ENCODE measurements around the gene BSPRY. TPM values are rescaled to one million over a fixed set of nuclear protein-coding genes. Genes with fewer than 3 reads are reported as not detected.
A peak's percentile ranks its signal among the peaks of the same experiment; 100 is the strongest.
"Not testable (repeated sequence)": the region's sequence is repeated elsewhere in the genome, so short reads cannot be mapped to it uniquely, and the experiment has no call there.

Gene BSPRY
- total RNA-seq, 1 donor from 2014 or later: 0.58 TPM

- Mint-ChIP-seq H3K9me3 (no peaks in the 10 kb centered on the region), H3K4me3 (no peak overlapping the region), H3K27ac (no peak overlapping the region), H3K4me1 (peaks cover 5% of the 10 kb centered on the region), H3K27me3 (ENCODE audit: insufficient read depth, low read depth) (peaks cover 2% of the 10 kb centered on the region), H3K36me3 (no peaks in the 10 kb centered on the region)
- no peaks in the 10 kb centered on the region for H4K20me1 ChIP-seq (ENCODE audit: low read depth)
- H3K27ac ChIP-seq: no peak overlapping the region
- no peaks in the 10 kb centered on the region for H3K27me3 ChIP-seq
- H3K36me3 ChIP-seq: no peaks in the 10 kb centered on the region
- H3K4me1 ChIP-seq: peaks cover 3% of the 10 kb centered on the region
- peaks cover 11% of the 10 kb centered on the region for H3F3A ChIP-seq (ENCODE audit: low read depth)
- H3K79me2 ChIP-seq (ENCODE audit: low read depth): no peaks in the 10 kb centered on the region
- H3K4me3 ChIP-seq: no peak overlapping the region
- no peak overlapping the region for H3K4me2 ChIP-seq
- no peak overlapping the region for H3K9ac ChIP-seq
- DNase-seq (ENCODE audit: low spot score): no peak
- H3K9me3 ChIP-seq (ENCODE audit: low read depth): no peaks in the 10 kb centered on the region
- no peak for TF ChIP-seq CTCF (IDR thresholded peaks at IDR 0.05)
- TF ChIP-seq EZH2 (IDR thresholded peaks at IDR 0.05): no peak
- TF ChIP-seq EZH2phosphoT487 (IDR thresholded peaks at IDR 0.05): no peak
- no peak overlapping the region for H2AFZ ChIP-seq (replicated peaks)
Measured at GRCh38 chr9:113380869-113381378, 31.6 kb downstream of the BSPRY start.

GRCh38 chr9:113381441-113381840 lies 32.1 kb downstream of the BSPRY start:
- not testable (repeated sequence) for DNase-seq (ENCODE audit: low spot score); H3K9me3 ChIP-seq (ENCODE audit: low read depth); H3K79me2 ChIP-seq (ENCODE audit: low read depth); H3K27ac ChIP-seq; H3K27ac Mint-ChIP-seq; H2AFZ ChIP-seq (replicated peaks); H3K4me1 Mint-ChIP-seq; H3K4me1 ChIP-seq; H3K36me3 Mint-ChIP-seq; H3K9me3 Mint-ChIP-seq; H3F3A ChIP-seq (ENCODE audit: low read depth); H4K20me1 ChIP-seq (ENCODE audit: low read depth); H3K27me3 ChIP-seq; H3K9ac ChIP-seq; H3K36me3 ChIP-seq; H3K4me3 Mint-ChIP-seq; H3K27me3 Mint-ChIP-seq (ENCODE audit: insufficient read depth, low read depth); H3K4me2 ChIP-seq; H3K4me3 ChIP-seq

GRCh38 chr9:113381909-113382411 lies 32.6 kb downstream of the BSPRY start:
- no peak for TF ChIP-seq EZH2phosphoT487 (IDR thresholded peaks at IDR 0.05)
- no peak for TF ChIP-seq EZH2 (IDR thresholded peaks at IDR 0.05)
- TF ChIP-seq CTCF (IDR thresholded peaks at IDR 0.05): no peak
- Mint-ChIP-seq H3K27me3 (ENCODE audit: insufficient read depth, low read depth) (peaks cover 5% of the 10 kb centered on the region), H3K36me3 (peaks cover 6% of the 10 kb centered on the region), H3K4me3 (no peak overlapping the region), H3K27ac (no peak overlapping the region), H3K4me1 (peaks cover 5% of the 10 kb centered on the region), H3K9me3 (no peaks in the 10 kb centered on the region)
- Histone ChIP-seq H3K27ac (no peak overlapping the region), H4K20me1 (ENCODE audit: low read depth) (no peaks in the 10 kb centered on the region), H3K36me3 (no peaks in the 10 kb centered on the region), H3K4me2 (no peak overlapping the region), H3K9me3 (ENCODE audit: low read depth) (no peaks in the 10 kb centered on the region), H2AFZ (replicated peaks) (no peak overlapping the region), H3K79me2 (ENCODE audit: low read depth) (no peaks in the 10 kb centered on the region), H3K27me3 (no peaks in the 10 kb centered on the region), H3K4me3 (no peak overlapping the region), H3F3A (ENCODE audit: low read depth) (peaks cover 6% of the 10 kb centered on the region), H3K4me1 (peaks cover 3% of the 10 kb centered on the region), H3K9ac (no peak overlapping the region)
- DNase-seq (ENCODE audit: low spot score): no peak

GRCh38 chr9:113386571-113387393 lies 37.4 kb downstream of the BSPRY start:
- H3K4me1 Mint-ChIP-seq: no peaks in the 10 kb centered on the region
- H3K36me3 ChIP-seq: no peaks in the 10 kb centered on the region
- H3K9me3 Mint-ChIP-seq: no peaks in the 10 kb centered on the region

More at GRCh38 chr9:113386571-113387393, 37.4 kb downstream of the BSPRY start:
- Mint-ChIP-seq H3K36me3 (peaks cover 15% of the 10 kb centered on the region), H3K27me3 (ENCODE audit: insufficient read depth, low read depth) (peaks cover 10% of the 10 kb centered on the region), H3K27ac (no peak overlapping the region), H3K4me3 (peak overlapping the region; percentile 8)
- no peak for TF ChIP-seq CTCF (IDR thresholded peaks at IDR 0.05)
- TF ChIP-seq EZH2phosphoT487 (IDR thresholded peaks at IDR 0.05): no peak
- no peak for TF ChIP-seq EZH2 (IDR thresholded peaks at IDR 0.05)
- H3K9me3 ChIP-seq (ENCODE audit: low read depth): no peaks in the 10 kb centered on the region
- H3F3A ChIP-seq (ENCODE audit: low read depth): no peaks in the 10 kb centered on the region
- H3K4me2 ChIP-seq: no peak overlapping the region
- no peaks in the 10 kb centered on the region for H3K27me3 ChIP-seq
- no peak for DNase-seq (ENCODE audit: low spot score)
- H3K4me1 ChIP-seq: no peaks in the 10 kb centered on the region
- no peak overlapping the region for H3K27ac ChIP-seq
- no peak overlapping the region for H2AFZ ChIP-seq (replicated peaks)
- H3K79me2 ChIP-seq (ENCODE audit: low read depth): no peaks in the 10 kb centered on the region
- H4K20me1 ChIP-seq (ENCODE audit: low read depth): no peaks in the 10 kb centered on the region
- H3K9ac ChIP-seq: no peak overlapping the region
- no peak overlapping the region for H3K4me3 ChIP-seq

Measured in neural progenitor cell (in vitro differentiated cells).